IMR-90 (cell line): ENCODE measurements around the gene UBE2O. TPM values are rescaled to one million over a fixed set of nuclear protein-coding genes. Genes with fewer than 3 reads are reported as not detected.

Experiments used
- ATAC-seq: fragments of 200-7000 bp; cut with Tn5 transposase; 2 replicates; pipeline ENCODE4 v1.9.1; 2020; ENCODE audit warnings: low read depth, mild to moderate bottlenecking, moderate library complexity
- BruUV-seq: library from RNA; stranded (reverse); fragments of 400-500 nt; replicated peaks from 2 replicates; lab custom pipeline; 2021; lab: Mats Ljungman, UMichigan
- CTCF ChIA-PET: fragments of 300-600 bp; formaldehyde crosslinking; extraction: SDS; loops from one replicate; lab custom pipeline; 2021; ENCODE audit warnings: antibody characterized with exemption; lab: Yijun Ruan, JAX
- POLR2A ChIA-PET: fragments of 300-600 bp; sonication (Branson Sonifier 250); formaldehyde crosslinking; loops from one replicate; lab custom pipeline; 2022; ENCODE audit warnings: antibody characterized with exemption; ENCODE audit not compliant: unreplicated experiment; lab: Charles Lee
- DNase-seq: peaks from one replicate; pipeline ENCODE4 v3.0.0; 2013
- H2AFZ ChIP-seq: replicated peaks from 2 replicates; pipeline ENCODE3; 2013; ENCODE audit warnings: low read length, mild to moderate bottlenecking; ENCODE audit not compliant: poor library complexity
- H2AK5ac ChIP-seq: 2 replicates; pipeline ENCODE4 v1.6.1; 2013; ENCODE audit warnings: low read depth, low read length, inconsistent platforms
- H2AK9ac ChIP-seq: replicated peaks from 2 replicates; pipeline ENCODE3; 2013; ENCODE audit warnings: mild to moderate bottlenecking, low read depth, low read length, moderate library complexity; ENCODE audit not compliant: poor library complexity
- H2BK120ac ChIP-seq: 2 replicates; pipeline ENCODE4 v1.6.1; 2013; ENCODE audit warnings: low read depth, low read length, inconsistent platforms
- H2BK15ac ChIP-seq: 3 replicates; pipeline ENCODE4 v1.6.1; 2013; ENCODE audit warnings: low read depth, low read length, inconsistent platforms
- H2BK20ac ChIP-seq: 2 replicates; pipeline ENCODE4 v1.6.1; 2013; ENCODE audit warnings: low read depth, mild to moderate bottlenecking, inconsistent platforms, low read length, moderate library complexity
- H2BK5ac ChIP-seq: 2 replicates; pipeline ENCODE4 v1.6.1; 2013; ENCODE audit warnings: mild to moderate bottlenecking, low read depth, low read length, inconsistent platforms; ENCODE audit not compliant: poor library complexity, severe bottlenecking
- H3K14ac ChIP-seq: replicated peaks from 2 replicates; pipeline ENCODE4 v1.6.1; 2013; ENCODE audit warnings: low read depth, low read length, inconsistent platforms
- H3K18ac ChIP-seq: 2 replicates; pipeline ENCODE4 v1.6.1; 2013; ENCODE audit warnings: low read depth, low read length, control low read depth
- H3K23ac ChIP-seq: 2 replicates; pipeline ENCODE4 v1.6.1; 2013; ENCODE audit warnings: low read depth, low read length, inconsistent platforms
- H3K27ac ChIP-seq: 2 replicates; pipeline ENCODE4 v1.5.1; 2013; ENCODE audit warnings: mild to moderate bottlenecking, control low read depth, low read length; ENCODE audit not compliant: insufficient read depth
- H3K27me3 ChIP-seq: 2 replicates; pipeline ENCODE4 v1.6.1; 2013; ENCODE audit warnings: low read length; ENCODE audit not compliant: control insufficient read depth, insufficient read depth
- H3K36me3 ChIP-seq: 2 replicates; pipeline ENCODE4 v1.6.1; 2013; ENCODE audit warnings: low read length, mixed read lengths; ENCODE audit not compliant: control insufficient read depth, insufficient read depth
- H3K4ac ChIP-seq: 2 replicates; pipeline ENCODE4 v1.6.1; 2013; ENCODE audit warnings: low read depth, low read length, inconsistent platforms
- H3K4me1 ChIP-seq: 2 replicates; pipeline ENCODE4 v1.6.1; 2013; ENCODE audit warnings: low read length, mixed read lengths; ENCODE audit not compliant: control insufficient read depth, insufficient read depth
- H3K4me2 ChIP-seq: 2 replicates; pipeline ENCODE4 v1.6.1; 2013; ENCODE audit warnings: low read depth, mild to moderate bottlenecking, control low read depth, low read length, moderate library complexity
- H3K4me3 ChIP-seq: 2 replicates; pipeline ENCODE4 v1.5.1; 2013; ENCODE audit warnings: low read depth, mild to moderate bottlenecking, control low read depth, low read length, moderate library complexity; ENCODE audit not compliant: insufficient read depth
- H3K56ac ChIP-seq: 2 replicates; pipeline ENCODE4 v1.6.1; 2013; ENCODE audit warnings: low read length, inconsistent platforms; ENCODE audit not compliant: insufficient read depth; ENCODE audit errors: extremely low read depth
- H3K79me1 ChIP-seq, 2 experiments: 2 replicates each; pipeline ENCODE4 v1.6.1; 2013; ENCODE audit warnings: low read length in 2 of 2, inconsistent platforms in 1 of 2, low read depth in 1 of 2
- H3K9ac ChIP-seq: 2 replicates; pipeline ENCODE4 v1.6.1; 2013; ENCODE audit warnings: low read depth, low read length, control low read depth
- H3K9me1 ChIP-seq: 2 replicates; pipeline ENCODE4 v1.6.1; 2013; ENCODE audit warnings: low read length, inconsistent platforms; ENCODE audit not compliant: insufficient read depth
- H3K9me3 ChIP-seq: 2 replicates; pipeline ENCODE4 v1.6.1; 2013; ENCODE audit warnings: low read length; ENCODE audit not compliant: control insufficient read depth, insufficient read depth
- H4K20me1 ChIP-seq: 2 replicates; pipeline ENCODE4 v1.6.1; 2013; ENCODE audit warnings: low read length, inconsistent platforms; ENCODE audit not compliant: insufficient read depth
- H4K5ac ChIP-seq: 2 replicates; pipeline ENCODE4 v1.6.1; 2013; ENCODE audit warnings: mild to moderate bottlenecking, low read depth, low read length, control low read depth
- H4K8ac ChIP-seq, 2 experiments: 2 replicates each; pipeline ENCODE4 v1.6.1; 2013; ENCODE audit warnings: low read depth in 2 of 2, low read length in 2 of 2, control low read depth in 1 of 2, inconsistent platforms in 1 of 2
- H4K91ac ChIP-seq: 2 replicates; pipeline ENCODE4 v1.6.1; 2013; ENCODE audit warnings: low read depth, low read length, inconsistent platforms; ENCODE audit not compliant: insufficient read depth
- CEBPB ChIP-seq: IDR thresholded peaks from 2 replicates; pipeline ENCODE4 v1.6.1; 2012; ENCODE audit warnings: low read depth, low read length, improper control_type of control experiment
- CTCF ChIP-seq: conservative IDR thresholded peaks from 2 replicates; pipeline ENCODE4 v1.5.1; 2012; ENCODE audit warnings: mild to moderate bottlenecking, low read depth, low read length, improper control_type of control experiment
- ELK1 ChIP-seq: fragments of 150-350 bp; IDR thresholded peaks from 2 replicates; pipeline ENCODE4 v1.6.1; 2016; ENCODE audit warnings: low read depth, mild to moderate bottlenecking, low read length, moderate library complexity, borderline replicate concordance
- MAFK ChIP-seq: IDR thresholded peaks from 2 replicates; pipeline ENCODE4 v1.6.1; 2012; ENCODE audit warnings: low read depth, low read length, improper control_type of control experiment
- MAZ ChIP-seq: IDR thresholded peaks from 2 replicates; pipeline ENCODE4 v1.6.1; 2012; ENCODE audit warnings: low read depth, mild to moderate bottlenecking, low read length, improper control_type of control experiment, moderate library complexity, borderline replicate concordance
- MXI1 ChIP-seq: IDR thresholded peaks from 2 replicates; pipeline ENCODE4 v1.6.1; 2012; ENCODE audit warnings: low read depth, mild to moderate bottlenecking, low read length, moderate library complexity, borderline replicate concordance
- POLR2A ChIP-seq: IDR thresholded peaks from 2 replicates; pipeline ENCODE4 v1.6.1; 2012; ENCODE audit warnings: mild to moderate bottlenecking, low read depth, low read length
- RFX5 ChIP-seq: IDR thresholded peaks from 2 replicates; pipeline ENCODE4 v1.8.0; 2012; ENCODE audit warnings: low read depth, mild to moderate bottlenecking, low read length, moderate library complexity
- SMC3 ChIP-seq: fragments of 150-350 bp; IDR thresholded peaks from 2 replicates; pipeline ENCODE4 v1.6.1; 2016; ENCODE audit warnings: low read depth, mild to moderate bottlenecking, antibody characterized with exemption, low read length, moderate library complexity
- USF2 ChIP-seq: fragments of 150-350 bp; IDR thresholded peaks from 2 replicates; pipeline ENCODE4 v1.6.1; 2017; ENCODE audit warnings: mild to moderate bottlenecking, antibody characterized with exemption, low read length, low read depth
- WGBS, 2 experiments: methylation state at CpG; one replicate each; pipeline versions ENCODE4 v1.1.5 to v1.1.7; 2013; ENCODE audit warnings: missing lambda C conversion rate in 2 of 2; ENCODE audit not compliant: insufficient read length in 1 of 2; ENCODE audit errors: extremely low coverage in 2 of 2; 5-methylcytosine and 5-hydroxymethylcytosine counted together
- dilution Hi-C: fragments of 300-500 bp; cut with HindIII; formaldehyde crosslinking; loops from one replicate; pipeline ENCODE4 v1.14.3; 2018; ENCODE audit warnings: low sequenced_read_pairs; ENCODE audit not compliant: unreplicated experiment
- in situ Hi-C: fragments of 300-500 bp; cut with MboI; formaldehyde crosslinking; loops from 3 replicates; pipeline ENCODE4 v1.14.3; 2019; ENCODE audit warnings: low sequenced_read_pairs, inconsistent platforms, mixed read lengths
- intact Hi-C: fragments of 100-400 bp; cut with micrococcal nuclease; formaldehyde crosslinking; loops from 2 replicates; pipeline ENCODE4 v1.10.0; 2022
- polyA plus RNA-seq, 3 experiments: library from polyadenylated mRNA; depleted of rRNA; stranded (reverse); fragments of >200 nt; gene quantifications; 2 replicates each; pipeline ENCODE4 v1.2.3, GENCODE V29; 2012; ENCODE audit warnings: low replicate concordance in 1 of 3
- total RNA-seq: library from RNA; depleted of rRNA; stranded (reverse); fragments of >200 nt; gene quantifications from 2 replicates; pipeline ENCODE4 v1.2.3, GENCODE V29; 2012

Gene UBE2O
- total and polyA plus RNA-seq, 2 of the 4 experiments (the other 2 are of a cell fraction): 17.6 TPM

DNA sequence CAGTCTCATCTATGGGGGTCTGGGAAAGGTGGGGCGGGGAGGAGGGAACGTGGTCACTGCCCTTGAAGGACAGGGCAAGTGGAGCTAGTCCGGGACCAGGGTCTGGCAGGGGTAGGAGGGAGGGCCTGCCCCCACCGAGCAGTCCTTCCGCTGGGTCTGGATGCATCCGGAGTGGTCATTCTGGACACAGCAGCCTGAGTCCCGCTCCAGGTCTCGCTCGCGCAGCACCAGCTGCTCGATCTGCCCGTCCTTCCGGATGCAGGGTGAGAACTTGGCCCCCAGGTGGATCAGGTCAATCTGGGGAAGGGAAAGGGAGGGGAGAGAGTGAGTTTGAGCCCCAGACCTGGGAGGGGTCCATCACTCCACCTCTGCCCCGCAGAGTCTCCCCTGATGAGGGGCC lies 21.3 kb upstream of the UBE2O start:
- intact Hi-C loops: no loop called here
- H3K23ac ChIP-seq: no peak overlapping the region
- H3K14ac ChIP-seq: no peak overlapping the region
- 96% methylated on average over 4 of the region's 14 CpGs; no CpG with 5 or more reads in 1 of the 2 experiments for WGBS, 2 experiments
- H3K36me3 ChIP-seq: no peaks in the 10 kb centered on the region; the same call in 1 of the 2 replicates
- no peak overlapping the region for H2AK5ac ChIP-seq
- no peak overlapping the region for H4K5ac ChIP-seq
- dilution Hi-C loops: no loop called here
- no peaks in the 10 kb centered on the region for H3K79me1 ChIP-seq
- no peak overlapping the region for H2BK5ac ChIP-seq
- H3K27ac ChIP-seq: no peak overlapping the region
- no peak overlapping the region for H2AFZ ChIP-seq
- H4K8ac ChIP-seq: no peak overlapping the region
- H2AK9ac ChIP-seq: no peak overlapping the region
- H3K4me3 ChIP-seq: no peak overlapping the region
- no peak overlapping the region for H3K4ac ChIP-seq
- DNase-seq (no peak), ATAC-seq (no peak)
- H4K20me1 ChIP-seq: no peaks in the 10 kb centered on the region
- no peak overlapping the region for H2BK15ac ChIP-seq
- no peak overlapping the region for H3K9ac ChIP-seq
- in situ Hi-C loops: no loop called here
- no peak overlapping the region for H2BK120ac ChIP-seq
- CTCF ChIA-PET: interaction anchor here (0.5 kb wide), 1 partner anchor 37 kb away, joined by 3 read pairs; no protein-coding TSS in a partner anchor
- peaks cover 2% of the 10 kb centered on the region; the same call in 1 of the 2 replicates for H3K9me1 ChIP-seq
- no TSS peak for BruUV-seq
- TF ChIP-seq POLR2A (no peak), CEBPB (no peak), CTCF (no peak), MAZ (no peak), MAFK (no peak), USF2 (no peak), SMC3 (no peak), RFX5 (no peak), ELK1 (no peak), MXI1 (no peak)
- no peak overlapping the region for H3K18ac ChIP-seq
- H3K4me1 ChIP-seq: no peaks in the 10 kb centered on the region
- no peaks in the 10 kb centered on the region for H3K9me3 ChIP-seq
- H3K56ac ChIP-seq: no peak overlapping the region
- H3K27me3 ChIP-seq: no peaks in the 10 kb centered on the region
- no peak overlapping the region for H4K91ac ChIP-seq
- no peak overlapping the region for H2BK20ac ChIP-seq
- H3K4me2 ChIP-seq: no peak overlapping the region
- POLR2A ChIA-PET: no interaction called here
